GM21619 (cell line): ENCODE results near the gene TBC1D8.

Experiments
- ATAC-seq: cut with Tn5 transposase; IDR thresholded peaks from one replicate; pipeline ENCODE4 v1.9.1; 2021; ENCODE audit not compliant: unreplicated experiment

Gene TBC1D8

DNA sequence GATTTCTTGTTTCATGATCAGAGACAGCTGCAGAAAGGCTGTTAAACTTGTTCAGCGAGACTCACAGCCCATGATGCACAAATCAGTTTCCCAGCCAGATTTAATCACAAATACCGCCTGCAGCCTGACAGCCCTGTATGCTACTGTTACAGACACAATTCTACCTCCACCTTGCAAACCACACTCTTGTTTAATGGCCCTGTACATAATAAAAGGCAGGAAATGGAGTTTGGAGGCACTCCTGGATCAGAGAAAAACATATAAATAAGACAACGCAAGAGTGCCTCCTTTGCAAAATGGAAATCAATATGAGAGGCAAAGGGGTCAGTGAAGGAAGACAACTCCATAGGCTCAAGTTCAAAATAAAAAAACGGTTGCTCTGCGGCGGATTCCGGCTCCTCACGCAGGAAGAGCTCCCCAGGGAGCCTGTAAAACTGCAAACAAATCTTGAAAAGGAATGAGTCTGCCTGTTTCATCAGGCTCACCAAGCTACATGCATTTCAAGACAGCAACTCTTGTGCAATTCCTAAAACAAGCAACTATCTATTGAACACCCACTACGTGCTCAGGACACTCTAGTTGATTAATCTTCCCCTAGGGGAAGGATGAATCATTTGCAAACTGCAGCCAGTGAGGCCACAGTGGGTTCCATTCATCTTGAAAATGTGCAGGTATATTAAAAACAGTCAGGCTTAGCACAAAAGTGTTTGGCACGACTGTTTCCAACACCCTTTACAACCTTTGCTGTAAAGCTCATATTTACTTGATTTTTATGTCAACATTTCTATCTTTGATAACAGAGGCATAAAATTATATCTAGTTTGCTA is 37.5 kb downstream of the TBC1D8 start:
- no peak for ATAC-seq

DNA sequence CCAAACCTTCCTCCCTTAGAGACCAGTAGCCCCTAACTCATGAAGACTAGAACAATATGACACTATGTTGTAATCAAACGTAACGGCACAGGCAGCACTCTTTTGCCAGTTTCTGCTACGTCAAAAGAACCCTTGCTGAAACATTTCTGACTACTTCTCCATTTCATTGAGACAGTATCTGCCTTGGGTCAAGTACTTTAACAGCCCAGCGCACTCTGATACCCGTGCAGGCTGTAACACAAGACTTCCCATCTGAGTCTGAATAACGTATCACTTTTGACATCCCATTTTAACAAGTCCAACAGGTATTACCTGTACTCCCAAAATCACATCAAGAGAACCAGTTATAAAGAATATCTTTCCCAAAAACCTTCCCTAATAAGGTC is 38.4 kb downstream of the TBC1D8 start:
- no peak for ATAC-seq

DNA sequence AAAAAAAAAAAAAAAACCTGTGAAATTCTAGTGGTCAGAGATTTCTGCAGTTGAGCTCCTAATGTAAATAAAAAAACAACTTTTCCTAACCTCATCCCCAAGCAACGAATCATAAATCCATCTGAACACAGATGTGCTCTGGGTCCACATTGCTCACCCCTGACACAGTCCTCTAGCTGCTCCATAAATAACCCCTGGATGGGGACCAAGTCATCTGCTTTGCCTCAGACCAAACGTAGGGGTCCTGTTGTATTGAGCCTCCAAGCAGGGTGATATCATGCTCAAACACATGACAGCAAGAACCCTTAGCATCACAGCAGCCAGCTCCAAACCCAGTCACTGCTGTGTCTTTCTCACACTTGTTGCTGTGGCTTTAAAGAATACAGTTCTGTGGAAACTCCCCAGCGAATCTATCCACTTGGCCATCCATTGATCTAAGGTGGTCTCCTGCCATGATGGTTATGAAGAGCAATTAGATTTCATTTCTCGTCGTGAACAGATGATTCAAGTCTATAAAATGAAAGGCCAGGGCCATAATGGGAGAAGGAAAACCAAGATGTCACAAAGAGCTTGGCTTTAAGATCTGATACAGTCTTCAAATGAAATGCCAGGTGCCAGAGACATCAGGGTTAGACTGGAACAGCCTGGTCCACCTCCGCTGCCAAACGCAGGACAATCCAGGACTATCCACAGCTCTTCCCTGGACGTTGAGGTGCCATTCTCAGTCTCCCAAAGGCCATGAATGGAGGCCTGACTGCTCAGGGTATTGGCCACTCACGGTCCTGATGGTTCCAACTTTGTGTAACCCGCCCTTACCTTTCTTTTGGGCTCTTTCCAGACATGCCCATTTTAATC is 39.0 kb downstream of the TBC1D8 start:
- ATAC-seq: no peak

- no peak for ATAC-seq
These were observed 39.8 kb downstream of the TBC1D8 start for GRCh38 chr2:101111262-101111838.

DNA sequence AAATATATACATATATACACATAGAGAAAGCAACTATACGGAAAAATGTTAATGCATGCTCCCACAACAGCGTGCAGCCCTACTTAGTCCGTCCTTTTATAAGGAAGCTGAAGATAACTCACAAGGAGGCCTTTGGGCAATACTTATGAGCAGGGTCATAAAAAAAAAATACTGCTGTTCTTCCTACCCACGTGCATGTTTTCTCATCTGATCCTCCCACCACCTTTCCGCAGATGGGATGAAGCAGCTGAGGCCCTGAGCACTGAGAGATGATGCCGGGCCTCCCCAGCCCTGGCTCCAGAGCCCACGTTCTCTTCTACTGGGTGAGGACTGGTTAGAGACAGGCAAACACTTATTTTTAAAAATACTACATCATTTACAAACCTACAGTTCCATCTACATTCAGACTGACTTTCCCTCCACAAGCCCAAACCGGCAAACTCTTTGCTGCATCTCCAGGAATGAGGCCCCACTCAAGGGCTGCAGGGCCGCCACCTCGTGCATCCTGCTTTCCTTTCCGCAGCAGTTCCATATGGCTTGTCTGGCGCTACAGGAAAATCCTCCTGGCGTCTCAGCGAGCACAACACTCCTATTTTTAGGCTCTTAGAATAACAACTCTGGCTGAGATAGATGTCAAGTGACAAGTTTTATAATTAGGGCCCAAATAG is 41.6 kb downstream of the TBC1D8 start:
- no peak for ATAC-seq

GRCh38 chr2:101108357-101108756 is 42.8 kb downstream of the TBC1D8 start:
- ATAC-seq: no peak

DNA sequence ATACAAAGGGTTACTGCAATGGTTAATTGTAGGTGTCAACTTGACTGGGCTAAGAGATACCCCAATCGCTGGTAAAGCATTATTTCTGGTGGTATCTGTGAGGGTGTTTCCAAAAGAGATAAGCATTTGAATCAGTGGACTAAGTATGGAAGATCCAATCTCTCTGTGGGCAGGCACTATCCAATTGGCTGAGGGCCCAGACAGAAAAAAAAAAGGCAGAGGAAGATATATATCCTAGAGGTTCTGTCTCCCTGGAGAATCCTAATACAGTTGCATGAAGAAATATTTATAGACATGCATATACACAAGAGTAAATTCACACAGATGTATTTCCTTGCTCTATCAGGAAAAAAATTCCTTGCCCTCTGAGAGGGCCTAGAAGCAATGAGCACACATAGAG is 43.9 kb downstream of the TBC1D8 start:
- ATAC-seq: no peak

- ATAC-seq: no peak
These were observed 44.6 kb downstream of the TBC1D8 start for GRCh38 chr2:101106453-101107181.

DNA sequence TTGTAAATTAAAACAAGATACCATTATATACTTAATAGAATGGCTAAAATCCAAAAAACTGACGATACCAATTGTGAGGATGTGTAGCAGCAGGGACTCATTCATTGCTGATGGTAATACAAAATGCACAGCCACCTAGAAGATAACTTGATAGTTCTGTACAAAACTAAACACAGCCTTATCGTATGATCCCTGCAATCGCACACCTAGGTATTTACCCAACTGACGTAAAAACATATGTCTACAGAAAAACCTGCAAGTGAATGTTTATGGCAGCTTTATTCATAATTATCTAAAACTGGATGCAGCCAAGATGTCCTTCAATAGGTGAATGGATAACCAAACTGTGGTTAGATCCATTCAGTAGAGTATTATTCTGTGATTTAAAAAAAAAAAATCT is 45.5 kb downstream of the TBC1D8 start:
- ATAC-seq: no peak

- no peak for ATAC-seq
These were observed 53.5 kb downstream of the TBC1D8 start for GRCh38 chr2:101097638-101098037.

DNA sequence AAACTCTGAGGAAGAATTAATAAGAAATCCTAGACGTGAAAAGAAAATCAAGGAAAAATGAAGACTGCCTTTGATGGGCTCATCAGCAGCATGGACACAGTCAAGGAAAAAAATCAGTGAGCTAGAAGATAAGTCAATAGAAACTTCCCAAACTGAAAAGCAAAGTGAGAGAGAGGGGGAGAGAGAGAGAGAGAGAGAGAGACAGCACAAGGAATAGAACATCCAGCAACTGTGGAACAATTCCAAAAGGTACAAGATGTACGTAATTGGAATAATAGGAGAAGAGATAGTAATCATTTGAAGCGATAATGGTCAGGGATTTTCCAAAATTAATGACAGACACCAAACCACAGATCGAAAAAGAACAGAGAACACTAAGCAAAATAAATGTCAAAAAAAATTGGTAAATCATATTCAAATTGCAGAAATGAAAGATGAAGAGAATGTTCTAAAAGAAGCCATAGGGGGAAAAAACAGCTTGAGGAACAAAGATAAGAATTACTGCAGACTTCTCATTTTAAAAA is 54.5 kb downstream of the TBC1D8 start:
- no peak for ATAC-seq

DNA sequence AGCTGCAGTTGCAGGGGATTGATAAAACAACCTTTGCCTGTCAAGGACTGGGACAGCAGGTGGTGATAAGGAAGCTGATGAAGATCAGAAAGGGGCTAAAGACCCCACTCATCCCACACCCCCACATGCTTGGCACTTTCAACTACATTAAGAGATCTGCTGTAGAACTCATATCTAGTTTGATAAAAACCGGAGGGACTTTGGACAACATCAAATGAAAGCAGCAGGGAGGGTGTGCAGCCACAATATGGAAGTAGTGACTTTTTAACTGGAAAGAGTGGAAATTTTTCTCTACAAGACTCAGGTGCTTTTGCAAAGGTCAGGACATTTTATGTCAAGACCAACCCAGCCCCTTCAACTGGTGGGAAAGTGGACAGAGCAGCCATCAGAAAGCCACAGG is 56.8 kb downstream of the TBC1D8 start:
- no peak for ATAC-seq

DNA sequence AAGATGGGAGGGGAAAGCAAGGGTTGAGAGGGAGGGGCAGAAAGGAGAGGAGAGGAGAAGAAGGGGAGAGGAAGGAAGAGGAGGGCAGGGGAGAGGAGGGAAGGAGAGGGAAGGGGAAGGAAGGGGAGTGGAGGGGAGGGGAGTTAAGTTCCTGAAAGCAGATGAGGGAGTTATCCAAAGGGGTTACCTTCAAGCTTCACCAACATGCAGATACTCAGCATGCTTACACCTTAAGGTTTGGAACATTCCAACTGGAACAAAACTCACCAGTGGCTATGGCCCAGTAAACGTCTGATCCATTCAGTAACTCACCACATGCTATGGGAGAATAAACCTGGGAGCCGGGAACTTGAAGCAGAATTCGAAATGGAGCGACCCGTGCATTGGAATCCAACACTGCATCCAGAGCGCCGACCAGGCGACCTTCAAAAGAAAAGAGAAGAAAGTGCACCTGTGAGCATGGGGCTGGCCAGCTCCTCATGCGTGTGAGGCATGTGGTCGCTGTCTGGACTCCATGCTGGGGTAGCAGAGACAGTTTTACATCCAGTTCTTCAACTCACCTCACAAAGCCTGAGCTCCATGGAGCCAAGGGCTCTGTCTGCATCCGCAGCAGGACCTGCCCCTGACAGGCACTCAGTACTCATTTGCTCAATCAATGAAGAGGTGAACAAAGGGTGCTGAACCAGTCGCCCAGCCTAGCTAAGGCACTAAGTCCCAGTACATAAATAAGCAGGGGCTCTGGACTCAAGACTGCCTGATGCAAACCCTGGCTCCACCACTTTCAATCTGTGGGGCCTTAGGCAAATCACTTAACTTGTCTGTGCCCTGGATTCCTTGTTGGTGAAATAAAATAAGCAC is 61.0 kb downstream of the TBC1D8 start:
- no peak for ATAC-seq

DNA sequence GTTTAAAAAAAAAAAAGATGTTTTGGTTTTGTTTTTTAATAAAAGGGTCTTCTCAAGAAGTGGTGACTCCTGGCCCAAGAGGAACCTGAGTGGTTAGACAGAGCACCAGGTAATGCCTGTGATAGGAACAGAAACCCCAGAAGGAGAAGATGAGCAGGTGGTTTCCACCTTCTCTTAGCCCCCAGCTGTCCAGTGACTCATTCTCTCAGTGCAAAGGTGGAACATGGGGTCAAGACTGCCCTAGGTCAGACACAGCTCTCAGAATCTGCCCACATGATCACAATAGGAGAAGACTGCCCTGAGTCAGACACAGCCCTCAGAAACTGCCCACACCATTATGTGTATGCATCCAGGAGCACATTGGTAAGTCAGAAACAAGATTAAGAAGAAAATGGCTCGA is 61.8 kb downstream of the TBC1D8 start:
- peak; percentile 95 for ATAC-seq

GRCh38 chr2:101087638-101088037 is 63.5 kb downstream of the TBC1D8 start:
- no peak for ATAC-seq

DNA sequence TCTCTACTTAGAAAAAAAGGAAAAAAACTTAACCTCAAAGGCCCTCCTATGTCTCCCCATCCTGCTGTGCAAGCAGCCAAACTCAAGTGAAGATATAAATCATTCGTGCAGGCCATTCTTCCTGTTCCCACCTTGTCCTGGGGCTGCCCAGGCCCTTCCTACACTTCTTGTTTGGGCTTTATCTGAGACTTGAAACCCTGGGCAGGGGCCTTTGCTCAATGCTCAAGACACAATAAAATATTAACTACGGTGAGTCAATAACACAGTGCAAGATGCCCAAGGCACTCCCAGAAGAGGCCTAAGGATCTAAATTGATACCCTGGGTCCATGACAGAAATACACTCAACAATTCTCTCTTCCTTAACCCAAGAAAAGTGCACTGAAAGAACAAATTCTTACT is 67.6 kb downstream of the TBC1D8 start:
- no peak for ATAC-seq

DNA sequence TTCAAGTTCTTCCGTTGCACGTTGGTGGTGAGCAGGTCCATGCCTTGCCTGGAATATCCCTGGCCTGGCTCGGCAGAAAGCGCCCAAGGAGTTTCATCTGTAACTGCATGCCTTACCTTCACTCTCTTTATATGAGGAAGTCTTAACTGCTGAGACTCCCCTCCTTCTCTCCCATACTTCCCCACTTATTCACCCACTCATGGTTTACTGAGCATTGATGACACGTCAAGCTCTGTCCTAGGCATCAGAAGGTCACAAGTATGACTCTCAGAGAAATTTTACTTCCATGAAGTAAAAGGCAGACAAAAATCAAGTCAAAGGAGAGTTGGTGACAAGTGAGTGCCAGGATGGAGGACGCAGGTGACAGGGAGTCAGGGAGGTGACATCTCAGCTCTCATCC is 68.2 kb downstream of the TBC1D8 start:
- ATAC-seq: no peak

DNA sequence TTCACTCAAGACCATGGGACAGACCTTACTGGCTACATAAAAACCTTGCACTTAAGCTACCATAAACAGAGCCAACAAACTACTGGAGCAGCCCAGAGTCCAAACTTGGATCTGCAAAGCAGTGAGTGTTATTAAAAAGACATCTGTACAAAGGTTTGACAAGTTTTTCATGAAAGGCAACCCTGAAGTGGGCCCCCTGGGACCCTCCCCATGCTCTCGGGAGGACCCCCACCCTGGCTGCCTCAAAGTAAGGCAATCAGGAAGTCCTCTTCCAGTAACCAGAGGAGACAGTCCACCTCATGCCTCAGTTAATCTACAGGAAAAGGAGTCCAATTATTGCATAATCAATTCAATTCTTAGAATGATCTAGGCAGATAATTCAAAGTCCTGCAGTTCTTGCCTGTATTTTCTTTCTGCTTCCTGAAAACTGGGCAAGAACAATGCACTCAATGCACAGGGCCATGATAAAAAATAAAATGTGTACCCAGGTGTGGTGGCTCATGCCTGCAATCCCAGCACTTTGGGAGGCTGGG is 69.7 kb downstream of the TBC1D8 start:
- no peak for ATAC-seq
